HCT116 (cell line): Measurements from ENCODE around the gene DSTYK. TPM values are rescaled to one million over a fixed set of nuclear protein-coding genes. Genes with fewer than 3 reads are reported as not detected.
"Not testable (repeated sequence)": the region's sequence is repeated elsewhere in the genome, so short reads cannot be mapped to it uniquely, and the experiment has no call there.

Experiments
- ATAC-seq: fragments of 200-7000 bp; cut with Tn5 transposase; 2 replicates; pipeline ENCODE4 v1.9.1; 2020; ENCODE audit warnings: mild to moderate bottlenecking, moderate library complexity
- BruUV-seq: library from RNA; stranded (reverse); fragments of 400-500 nt; replicated peaks from 2 replicates; lab custom pipeline; 2021; lab: Mats Ljungman, UMichigan
- CTCF ChIA-PET: fragments of 300-600 bp; sonication (Branson Sonifier 250); formaldehyde crosslinking; loops from one replicate; lab custom pipeline; 2021; ENCODE audit warnings: antibody characterized with exemption; lab: Charles Lee
- POLR2A ChIA-PET: fragments of 300-600, 350-600 bp; sonication (Branson Sonifier 250); formaldehyde crosslinking; loops from one replicate; lab custom pipeline; 2021; ENCODE audit warnings: antibody characterized with exemption; lab: Charles Lee
- RAD21 ChIA-PET, 2 experiments: fragments of 300-600 bp; sonication (Branson Sonifier 250); formaldehyde crosslinking; loops; one replicate each; lab custom pipeline; 2023; ENCODE audit warnings: low total read pairs in 2 of 2; ENCODE audit not compliant: uncharacterized antibody in 2 of 2, unreplicated experiment in 2 of 2, low non-redundant PET in 1 of 2; lab: Charles Lee
- DNase-seq: peaks from one replicate; pipeline ENCODE4 v3.0.0-alpha.2; 2010; ENCODE audit warnings: low read depth, low spot score
- H2AFZ ChIP-seq: fragments of 200-600 bp; shearing (Covaris generic), sonication (generic); 2 replicates; pipeline ENCODE4 v1.6.1; 2017; ENCODE audit warnings: low read depth, mixed run types, mixed read lengths, antibody characterized with exemption, low read length; ENCODE audit not compliant: poor library complexity, severe bottlenecking
- H3K27ac ChIP-seq: 2 replicates; pipeline ENCODE4 v1.5.1; 2012; ENCODE audit warnings: low read depth, low read length
- H3K27me3 ChIP-seq: fragments of 200-600 bp; sonication (generic); 2 replicates; pipeline ENCODE4 v1.6.1; 2016; ENCODE audit warnings: mixed run types, low read length, mixed read lengths; ENCODE audit not compliant: insufficient read depth
- H3K36me3 ChIP-seq, 2 experiments: fragments of 200-500 bp in 1 of 2; fragments of 200-600 bp in 1 of 2; sonication (Bioruptor generic) in 1 of 2; sonication (generic) in 1 of 2; 2 replicates each; pipeline versions ENCODE4 v1.5.1 to v1.6.1; 2014 to 2016; ENCODE audit warnings: low read length in 2 of 2, inconsistent platforms in 1 of 2, mixed read lengths in 1 of 2, mixed run types in 1 of 2; ENCODE audit not compliant: insufficient read depth in 2 of 2, control insufficient read depth in 1 of 2
- H3K4me1 ChIP-seq, 2 experiments: fragments of 200-600 bp in 1 of 2; sonication (generic) in 1 of 2; 2 replicates each; pipeline versions ENCODE4 v1.5.1 to v1.6.1; 2012 to 2017; ENCODE audit warnings: low read length in 2 of 2, inconsistent platforms in 1 of 2, mild to moderate bottlenecking in 1 of 2, mixed read lengths in 1 of 2, mixed run types in 1 of 2, moderate library complexity in 1 of 2; ENCODE audit not compliant: insufficient read depth in 2 of 2, control insufficient read depth in 1 of 2
- H3K4me2 ChIP-seq: fragments of 200-600 bp; sonication (generic); 2 replicates; pipeline ENCODE4 v1.6.1; 2017; ENCODE audit warnings: mixed run types, low read length, mixed read lengths
- H3K4me3 ChIP-seq, 2 experiments: fragments of 200-600 bp in 1 of 2; sonication (generic) in 1 of 2; replicated peaks in 1 of 2; 2 replicates each; pipeline ENCODE4 v1.5.1; 2011 to 2016; ENCODE audit warnings: low read length in 2 of 2, control low read depth in 1 of 2, low read depth in 1 of 2, mild to moderate bottlenecking in 1 of 2, mixed read lengths in 1 of 2, mixed run types in 1 of 2
- H3K79me2 ChIP-seq: fragments of 200-600 bp; sonication (generic); 2 replicates; pipeline ENCODE4 v1.6.1; 2017; ENCODE audit warnings: mild to moderate bottlenecking, mixed run types, low read length, moderate library complexity, mixed read lengths; ENCODE audit not compliant: insufficient read depth
- H3K9ac ChIP-seq: fragments of 200-600 bp; sonication (generic); 2 replicates; pipeline ENCODE4 v1.6.1; 2016; ENCODE audit warnings: low read length, mixed read lengths
- H3K9me2 ChIP-seq: fragments of 200-600 bp; sonication (generic), shearing (Covaris generic); 2 replicates; pipeline ENCODE4 v1.6.1; 2017; ENCODE audit warnings: mixed run types, mild to moderate bottlenecking, moderate library complexity; ENCODE audit not compliant: insufficient read depth
- H3K9me3 ChIP-seq, 2 experiments: fragments of 200-500 bp in 1 of 2; fragments of 200-600 bp in 1 of 2; sonication (Bioruptor generic) in 1 of 2; sonication (generic) in 1 of 2; 2 replicates each; pipeline ENCODE4 v1.6.1; 2014 to 2017; ENCODE audit warnings: low read length in 2 of 2, mixed read lengths in 2 of 2, inconsistent platforms in 1 of 2, low read depth in 1 of 2, mild to moderate bottlenecking in 1 of 2, mixed run types in 1 of 2, moderate library complexity in 1 of 2; ENCODE audit not compliant: control insufficient read depth in 1 of 2, insufficient read depth in 1 of 2
- H4K20me1 ChIP-seq: fragments of 200-600 bp; sonication (generic), shearing (Covaris generic); 2 replicates; pipeline ENCODE4 v1.6.1; 2017; ENCODE audit warnings: mixed run types, mild to moderate bottlenecking, moderate library complexity; ENCODE audit not compliant: insufficient read depth
- ATF3 ChIP-seq: IDR thresholded peaks from 2 replicates; pipeline ENCODE4 v1.6.1; 2012
- CEBPB ChIP-seq: IDR thresholded peaks from 2 replicates; pipeline ENCODE4 v1.6.1; 2012; ENCODE audit warnings: low read depth
- EZH2phosphoT487 ChIP-seq: fragments of 200-600 bp; IDR thresholded peaks from 2 replicates; pipeline ENCODE4 v1.6.1; 2018; ENCODE audit warnings: antibody characterized with exemption, borderline replicate concordance
- MAX ChIP-seq: IDR thresholded peaks from 2 replicates; pipeline ENCODE4 v1.6.1; 2012
- POLR2AphosphoS5 ChIP-seq: IDR thresholded peaks from 2 replicates; pipeline ENCODE4 v1.6.1; 2011; ENCODE audit warnings: mild to moderate bottlenecking, low read depth, low read length, moderate library complexity
- RAD21 ChIP-seq: IDR thresholded peaks from 2 replicates; pipeline ENCODE4 v1.6.1; 2012; ENCODE audit warnings: low read depth, mild to moderate bottlenecking
- SIN3A ChIP-seq: IDR thresholded peaks from 2 replicates; pipeline ENCODE4 v1.6.1; 2012; ENCODE audit warnings: low read depth
- TCF7L2 ChIP-seq: IDR thresholded peaks from 2 replicates; pipeline ENCODE4 v1.7.0; 2011; ENCODE audit warnings: borderline replicate concordance, inconsistent platforms; ENCODE audit not compliant: insufficient read depth, insufficient read length; ENCODE audit errors: extremely low read depth
- intact Hi-C: fragments of 100-400 bp; cut with micrococcal nuclease; formaldehyde crosslinking; loops from 2 replicates; pipeline ENCODE4 v1.10.0; 2022
- total RNA-seq: library from RNA; stranded (reverse); gene quantifications from one replicate; pipeline ENCODE4 v1.2.1, GENCODE V29; 2021; ENCODE audit not compliant: unreplicated experiment

The DSTYK gene
- total RNA-seq, 1 experiment from 2014 or later: 6.6 TPM

- ChIA-PET POLR2A (no interaction called here), CTCF (no interaction called here), RAD21 (no interaction called here)
- Histone ChIP-seq H3K9me3 (no peaks in the 10 kb centered on the region), H3K79me2 (no peaks in the 10 kb centered on the region), H3K27ac (no peak overlapping the region), H4K20me1 (no peaks in the 10 kb centered on the region), H3K9ac (no peak overlapping the region), H2AFZ (no peak overlapping the region), H3K4me3 (no peak overlapping the region), H3K4me1 (no peaks in the 10 kb centered on the region), H3K9me2 (no peaks in the 10 kb centered on the region), H3K4me2 (no peak overlapping the region), H3K36me3 (no peaks in the 10 kb centered on the region)
- DNase-seq (no peak), ATAC-seq (no peak)
- no TSS peak for BruUV-seq
- intact Hi-C loops: no loop called here
- TF ChIP-seq SIN3A: no peak
- no peak for TF ChIP-seq MAX
- TF ChIP-seq POLR2AphosphoS5: no peak
- no peak for TF ChIP-seq RAD21
- no peak for TF ChIP-seq EZH2phosphoT487
- no peak for TF ChIP-seq TCF7L2
- no peak for TF ChIP-seq CEBPB
- no peak for TF ChIP-seq ATF3
- TF ChIP-seq, all 23 proteins: peak for 0
- no peaks in the 10 kb centered on the region for H3K27me3 ChIP-seq
Observed at GRCh38 chr1:205235951-205236350, 24.4 kb upstream of the DSTYK start.

DNA sequence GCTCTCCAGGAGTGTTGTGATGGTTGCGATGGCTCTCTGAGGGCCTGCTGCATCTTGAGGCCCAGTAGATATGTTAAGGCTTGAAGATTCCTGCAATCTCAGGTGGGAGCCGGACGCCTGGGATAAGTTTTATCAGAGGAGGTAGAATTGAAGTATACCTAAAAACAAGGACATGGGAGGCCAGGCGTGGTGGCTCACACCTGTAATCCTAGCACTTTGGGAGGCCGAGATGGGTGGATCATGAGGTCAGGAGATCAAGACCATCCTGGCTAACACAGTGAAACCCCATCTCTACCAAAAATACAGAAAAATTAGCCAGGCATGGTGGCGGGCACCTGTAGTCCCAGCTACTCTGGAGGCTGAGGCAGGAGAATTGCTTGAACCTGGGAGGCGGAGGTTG, 22.5 kb upstream of the DSTYK start:
- H3K9me2 ChIP-seq, H3K9ac ChIP-seq, H3K4me1 ChIP-seq, H2AFZ ChIP-seq, CTCF ChIA-PET, DNase-seq, H3K9me3 ChIP-seq, BruUV-seq, RAD21 ChIA-PET, H3K36me3 ChIP-seq, H3K4me2 ChIP-seq, intact Hi-C loops, H3K4me3 ChIP-seq, H4K20me1 ChIP-seq, POLR2A ChIA-PET, H3K27me3 ChIP-seq, ATAC-seq, H3K27ac ChIP-seq, H3K79me2 ChIP-seq: not testable (repeated sequence)
